Stimulated activated CD8-positive, alpha-beta memory T cell treated with anti-CD3 and anti-CD28 coated beads, Interleukin-15, amount 100 ng/mL, for 1 hour (primary cell): ENCODE measurements around the gene CDH4.

Source experiments
- DNase-seq: peaks from one replicate; pipeline ENCODE4 v3.0.0-alpha.2; 2020; ENCODE audit warnings: low read depth

Gene CDH4

DNA sequence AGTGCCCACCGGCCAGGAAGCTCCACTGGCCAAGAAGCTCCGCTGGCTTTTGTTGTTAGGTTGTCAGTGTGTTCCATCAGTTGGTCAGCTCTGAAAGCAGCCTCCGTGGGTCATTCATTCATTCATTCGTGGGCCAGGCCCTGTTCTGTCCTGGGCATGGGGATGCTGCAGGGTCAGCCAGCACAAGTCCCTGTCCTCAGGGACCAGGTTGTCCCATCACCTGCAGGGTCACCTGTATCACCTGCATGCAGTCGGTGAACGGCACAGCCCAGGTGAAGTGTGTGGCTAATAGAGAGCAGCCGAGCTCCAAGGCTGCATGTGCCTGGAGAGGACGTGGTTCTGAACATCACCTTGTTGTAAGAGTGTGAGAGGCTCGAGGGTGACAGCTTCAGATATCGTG, 403.5 kb downstream of the CDH4 start:
- no peak for DNase-seq

DNA sequence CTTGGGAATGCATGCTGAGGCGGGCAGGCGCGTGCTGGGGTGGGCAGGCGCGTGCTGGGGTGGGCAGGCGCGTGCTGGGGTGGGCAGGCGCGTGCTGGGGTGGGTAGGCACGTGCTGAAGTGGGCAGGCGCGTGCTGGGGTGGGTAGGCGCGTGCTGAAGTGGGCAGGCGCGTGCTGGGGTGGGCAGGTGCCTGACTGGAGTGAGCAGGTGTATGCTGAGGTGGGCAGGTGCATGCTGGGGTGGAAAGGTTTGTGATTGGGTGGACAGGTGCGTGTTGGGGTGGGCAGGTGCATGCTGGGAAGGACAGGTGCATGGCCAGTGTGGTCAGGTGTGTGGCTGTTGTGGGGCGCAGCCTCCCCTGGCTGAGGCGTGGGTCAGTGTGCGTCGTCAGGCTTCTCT, 404.1 kb downstream of the CDH4 start:
- DNase-seq = no peak

DNA sequence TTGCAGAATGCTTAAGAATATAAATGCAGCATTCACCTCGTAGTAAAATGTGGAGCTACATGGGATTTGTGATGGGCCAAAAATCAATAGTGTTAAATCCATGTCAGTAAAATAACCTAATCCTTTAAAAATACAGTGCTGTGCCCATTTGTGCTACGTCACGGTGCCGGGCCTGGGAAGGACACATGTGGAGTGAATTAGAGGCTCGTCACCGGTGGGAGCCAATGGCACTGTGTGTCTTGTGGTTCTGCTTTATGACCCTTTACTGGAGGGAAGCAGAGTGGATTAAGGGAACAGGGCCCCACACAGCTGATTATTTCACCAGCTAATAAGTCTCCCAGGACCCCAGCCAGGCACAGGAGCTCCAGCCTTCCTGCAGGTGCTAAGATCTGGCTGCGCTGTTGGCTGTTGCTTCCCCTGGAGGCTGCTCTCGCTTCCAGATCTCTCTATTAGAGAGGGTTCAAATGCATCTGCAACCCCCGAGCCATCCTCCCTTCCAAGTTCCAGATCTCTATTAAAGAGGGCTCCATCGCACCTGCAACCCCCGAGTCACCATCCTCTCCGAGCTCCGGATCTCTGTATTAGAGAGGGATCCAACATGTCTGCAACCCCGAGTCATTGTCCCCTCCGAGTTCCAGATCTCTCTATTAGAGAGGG, 405.8 kb downstream of the CDH4 start:
- no peak for DNase-seq

GRCh38 chr20:61658563-61658962, 406.5 kb downstream of the CDH4 start:
- DNase-seq = no peak

DNA sequence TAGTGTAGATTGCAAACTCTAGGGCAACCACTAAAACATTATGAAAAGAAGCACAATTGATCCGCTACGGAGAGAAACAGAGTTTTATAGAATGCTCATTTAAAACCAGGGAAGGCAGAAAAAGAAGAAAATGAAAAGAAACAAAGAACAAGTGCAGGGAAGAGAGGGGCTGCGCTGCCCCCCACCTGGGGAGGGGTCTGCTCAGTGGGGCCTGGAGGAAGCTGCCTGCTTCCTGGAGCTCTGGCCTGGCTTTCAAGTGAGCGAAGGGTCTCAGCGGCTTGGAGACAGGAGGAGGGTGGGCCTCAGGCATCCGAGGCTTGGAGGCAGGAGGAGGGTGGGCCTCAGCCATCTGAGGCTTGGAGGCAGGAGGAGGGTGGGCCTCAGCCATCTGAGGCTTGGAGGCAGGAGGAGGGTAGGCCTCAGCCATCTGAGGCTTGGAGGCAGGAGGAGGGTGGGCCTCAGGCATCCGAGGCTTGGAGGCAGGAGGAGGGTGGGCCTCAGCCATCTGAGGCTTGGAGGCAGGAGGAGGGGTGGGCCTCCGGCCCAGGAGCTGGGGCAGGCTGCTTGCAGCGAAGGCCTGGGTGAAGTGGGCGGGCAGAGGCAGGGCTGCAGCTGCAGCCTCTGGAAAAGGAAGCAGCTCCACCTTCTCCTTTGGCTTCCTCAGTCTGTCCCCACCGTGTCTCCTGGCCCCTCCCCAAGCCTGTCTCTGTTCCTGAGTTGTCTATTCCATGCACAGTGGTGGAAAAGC, 407.4 kb downstream of the CDH4 start:
- DNase-seq = no peak

DNA sequence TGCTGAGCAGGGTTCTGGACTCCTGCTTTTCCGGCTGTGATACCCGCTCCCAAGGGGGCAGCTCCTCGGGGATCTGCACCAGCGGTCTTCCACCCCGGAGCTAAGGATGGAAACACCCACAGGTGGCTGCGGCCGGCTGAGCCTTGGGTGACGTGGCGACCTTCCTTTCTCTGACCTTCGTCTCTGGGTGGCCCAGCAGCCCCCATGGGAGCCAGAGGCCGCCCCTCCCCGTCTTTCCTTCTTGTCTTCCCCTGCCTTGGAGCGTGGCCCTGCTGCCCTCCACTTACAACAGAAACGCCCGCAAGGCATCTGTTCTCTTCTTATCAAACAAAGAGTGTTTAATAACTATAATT, 407.9 kb downstream of the CDH4 start:
- no peak for DNase-seq

GRCh38 chr20:61660559-61660958, 408.5 kb downstream of the CDH4 start:
- DNase-seq = no peak

- DNase-seq = no peak
These were observed 409.0 kb downstream of the CDH4 start for GRCh38 chr20:61661025-61661424.

GRCh38 chr20:61661583-61661982, 409.5 kb downstream of the CDH4 start:
- no peak for DNase-seq

DNA sequence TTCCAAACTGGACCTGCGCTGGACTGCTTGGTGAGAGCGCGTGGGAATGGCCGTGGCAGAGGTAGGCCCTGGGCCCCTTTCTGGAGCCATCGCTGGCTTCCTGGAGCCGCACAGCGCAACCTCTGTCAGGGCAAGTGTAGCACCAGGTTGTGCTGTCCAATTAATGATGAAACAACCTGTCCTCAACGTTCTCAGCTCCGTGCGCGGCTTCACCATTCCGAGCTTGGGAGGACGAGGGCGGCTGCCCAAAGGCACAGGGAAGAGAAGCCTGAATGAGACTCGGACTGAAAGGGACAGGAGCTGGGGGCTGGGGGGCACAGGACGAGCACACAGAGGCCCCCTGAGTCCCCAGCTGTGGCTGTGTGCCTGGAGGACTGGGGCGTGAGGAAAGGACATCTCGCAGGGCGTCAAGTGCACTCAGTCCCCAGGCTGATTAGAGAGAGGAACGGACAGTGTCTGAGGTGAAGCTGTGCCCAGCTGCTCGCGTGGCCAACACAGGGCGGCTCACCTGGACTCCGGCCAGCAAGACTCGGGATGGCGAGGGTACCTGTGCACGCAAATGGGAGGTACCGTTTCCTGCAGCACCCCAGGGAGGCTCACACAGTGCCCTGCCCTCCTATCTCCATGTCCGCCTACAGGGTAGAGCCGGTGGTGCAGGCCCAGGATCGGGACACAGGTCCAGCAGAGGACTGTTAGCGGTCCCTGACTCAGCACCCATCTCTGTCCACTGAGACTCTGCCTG, 410.3 kb downstream of the CDH4 start:
- DNase-seq = no peak

DNA sequence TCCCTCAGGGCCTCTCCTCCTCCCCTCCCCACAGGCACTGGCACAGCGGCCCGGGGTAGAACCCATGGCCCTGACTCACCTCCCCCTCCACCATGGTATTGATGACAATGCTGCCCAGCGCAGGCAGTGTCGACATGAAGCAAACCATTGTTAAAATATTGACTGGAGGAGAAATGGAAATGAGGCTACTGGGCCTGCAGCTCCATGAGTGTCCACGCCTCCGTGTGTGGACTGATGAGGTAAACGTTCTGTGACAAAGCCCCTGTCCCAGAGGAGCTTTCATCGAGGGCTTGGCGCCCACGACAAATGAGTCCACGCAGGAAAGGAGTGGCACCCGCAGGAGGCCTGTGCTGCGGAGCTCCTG, 410.9 kb downstream of the CDH4 start:
- no peak for DNase-seq

- no peak for DNase-seq
These were observed 411.7 kb downstream of the CDH4 start for GRCh38 chr20:61663521-61664425.

DNA sequence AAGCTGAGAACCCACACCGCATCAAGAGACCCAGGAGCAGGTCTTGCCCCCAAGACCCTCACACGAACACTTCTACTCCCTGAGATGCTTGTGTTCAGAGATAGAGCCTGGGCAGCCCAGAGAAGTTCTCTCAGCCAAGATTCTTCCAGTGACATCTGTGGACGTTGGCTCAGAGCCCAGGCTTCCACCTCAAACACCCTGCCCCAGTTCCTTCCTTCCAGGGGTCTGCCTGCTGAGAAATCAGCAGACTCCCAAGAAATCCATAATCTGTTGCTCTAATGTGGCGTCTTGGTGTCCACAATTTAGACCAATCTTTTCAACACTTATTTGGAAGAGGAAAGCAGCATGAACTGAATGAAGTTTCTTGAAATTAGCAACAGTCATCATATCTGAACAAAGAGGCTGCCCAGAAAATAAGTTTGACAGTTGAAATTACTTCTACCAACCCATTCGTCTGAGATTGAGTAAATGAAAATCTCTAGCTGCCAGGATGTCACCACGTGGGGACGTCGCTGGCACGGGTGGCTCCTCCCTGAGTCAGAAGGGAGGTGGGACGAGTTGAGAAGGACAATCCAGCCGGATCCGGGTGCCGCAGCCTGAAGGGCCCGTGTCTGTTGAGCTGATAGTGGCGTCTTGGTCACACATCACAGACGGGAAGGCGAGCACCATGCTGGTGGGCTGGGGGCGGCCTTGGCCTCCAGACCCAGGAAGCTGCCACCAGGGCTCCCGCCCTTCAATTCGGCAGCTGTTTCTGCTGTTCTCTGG, 412.7 kb downstream of the CDH4 start:
- DNase-seq = no peak

DNA sequence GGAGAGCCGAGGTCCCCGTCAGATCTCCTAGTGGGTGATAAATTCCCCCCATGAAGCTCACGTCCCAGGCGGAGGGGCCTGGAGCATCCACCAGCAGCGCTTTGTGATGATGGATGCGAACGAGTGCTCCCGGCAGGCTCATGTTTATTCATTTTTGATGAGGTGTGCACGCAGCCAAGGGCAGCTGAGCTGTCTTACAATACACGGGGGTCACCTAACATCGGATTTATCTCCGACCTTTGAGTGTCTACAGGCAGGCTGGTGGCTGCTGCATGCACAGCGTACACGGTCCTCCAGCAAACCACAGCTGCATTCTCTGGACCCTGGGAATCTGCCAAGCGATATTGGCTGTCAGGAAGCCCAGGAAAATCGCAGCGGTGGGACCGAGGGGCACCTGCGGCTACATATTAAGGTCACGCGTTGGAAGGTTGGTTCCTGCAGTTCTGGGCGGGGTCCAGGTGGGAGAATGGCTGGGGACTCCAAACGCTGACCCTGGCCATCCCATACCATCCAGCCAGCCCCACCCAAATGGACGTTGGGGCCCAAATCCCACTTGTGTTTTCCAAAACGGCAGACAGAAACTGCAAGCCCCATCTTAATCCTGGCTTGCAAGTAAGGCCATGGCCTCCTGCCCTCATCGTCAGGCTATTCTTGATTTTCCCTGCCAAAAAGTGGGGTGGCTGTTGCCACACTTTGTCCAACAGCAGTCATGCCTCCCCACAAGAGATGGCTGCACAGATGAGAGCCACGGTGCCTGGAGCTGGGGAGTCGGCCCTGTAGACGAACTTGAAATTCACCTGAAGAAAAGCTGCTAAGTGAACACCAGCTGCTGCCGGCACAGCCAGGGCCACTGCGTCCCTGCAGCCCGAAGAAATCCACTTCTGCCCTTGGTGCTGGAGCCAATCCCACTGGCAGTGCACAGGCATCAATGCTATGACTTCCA, 413.7 kb downstream of the CDH4 start:
- DNase-seq = no peak

DNA sequence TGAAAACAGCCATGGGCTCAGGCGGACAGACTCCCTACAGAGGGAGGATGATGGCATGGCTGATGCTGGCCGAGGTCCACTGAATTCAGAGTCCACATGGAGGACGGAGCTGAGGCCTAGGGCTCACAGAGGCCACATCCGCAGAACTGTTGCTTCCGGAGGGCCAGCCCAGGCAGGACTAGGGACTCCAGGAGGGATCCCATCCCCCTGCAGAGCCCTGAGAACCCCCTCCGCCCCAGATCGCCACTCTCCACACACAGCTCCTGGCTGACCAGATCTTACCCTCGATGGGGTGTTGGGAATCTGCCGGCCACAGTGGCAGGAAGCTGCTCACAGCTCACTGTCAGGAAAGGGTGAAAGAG, 414.4 kb downstream of the CDH4 start:
- DNase-seq = no peak

DNA sequence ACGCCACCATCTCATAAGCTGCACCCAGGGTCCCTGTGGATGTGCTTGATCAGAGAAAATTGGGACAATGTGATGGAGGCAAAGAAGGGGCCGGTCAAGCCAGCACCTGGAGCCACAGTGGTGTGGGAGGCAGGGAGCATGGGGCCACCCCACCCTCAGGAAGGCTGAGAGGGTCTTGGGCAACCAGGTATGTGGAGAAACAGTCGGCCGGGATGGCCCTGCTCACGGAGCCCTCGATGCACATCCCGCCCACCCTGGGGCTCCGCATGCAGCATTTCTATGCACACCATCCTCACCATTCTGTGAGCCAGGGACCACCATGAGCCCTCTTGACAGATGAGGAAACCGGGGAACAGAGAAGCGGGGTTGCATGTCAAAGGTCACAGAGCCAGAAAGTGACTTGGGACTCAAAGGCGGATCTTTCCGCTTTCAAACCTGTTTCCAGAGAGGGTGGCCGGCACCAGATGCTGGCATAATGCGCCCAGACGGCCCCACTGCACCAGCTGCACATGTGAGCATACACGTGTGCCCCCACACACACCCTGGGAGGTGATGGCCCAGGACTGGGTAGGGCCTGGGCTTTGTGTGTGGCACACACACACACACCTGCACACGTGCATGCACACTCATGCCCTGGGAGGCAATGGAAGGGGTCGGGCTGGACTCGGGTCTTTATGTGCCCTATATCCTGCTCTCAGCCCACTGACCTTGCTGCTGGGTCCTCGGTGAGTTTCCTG, 415.2 kb downstream of the CDH4 start:
- no peak for DNase-seq

GRCh38 chr20:61668065-61668650, 416.1 kb downstream of the CDH4 start:
- no peak for DNase-seq

DNA sequence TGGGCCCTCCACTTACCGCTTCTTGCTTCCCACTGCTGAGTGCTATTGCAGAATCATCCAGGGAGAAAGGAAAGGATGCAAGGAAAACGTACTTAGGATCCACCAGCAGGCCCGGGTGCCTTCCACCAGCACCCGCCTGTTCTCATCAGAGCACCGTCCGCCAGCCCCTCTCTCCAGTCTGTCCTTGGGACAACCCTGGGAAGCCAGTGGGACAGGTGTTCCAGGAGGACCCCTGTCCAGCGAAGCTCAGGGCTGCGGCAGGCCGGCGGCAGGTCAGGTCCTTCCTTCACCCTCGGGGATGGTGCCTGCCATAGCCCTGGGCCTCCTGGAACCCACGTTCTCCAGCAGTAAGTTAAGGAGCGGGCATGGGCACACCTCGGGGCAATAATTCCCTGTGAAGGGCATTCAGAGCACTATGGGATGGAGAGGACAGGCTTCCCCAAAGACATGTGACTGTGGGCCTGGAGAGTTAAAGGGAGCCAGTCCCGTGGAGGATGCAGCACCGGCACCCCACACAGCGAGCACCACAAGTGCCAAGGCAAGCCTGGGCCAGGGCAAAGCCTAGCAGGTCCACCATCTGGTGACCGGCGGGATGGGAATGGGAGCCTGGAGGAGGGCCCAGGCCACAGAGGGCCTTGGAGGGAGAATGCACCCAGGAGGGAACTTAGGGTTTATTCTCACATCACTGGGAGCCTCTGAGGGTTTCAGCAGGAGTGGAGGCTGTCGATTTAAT, 416.9 kb downstream of the CDH4 start:
- DNase-seq = no peak

DNA sequence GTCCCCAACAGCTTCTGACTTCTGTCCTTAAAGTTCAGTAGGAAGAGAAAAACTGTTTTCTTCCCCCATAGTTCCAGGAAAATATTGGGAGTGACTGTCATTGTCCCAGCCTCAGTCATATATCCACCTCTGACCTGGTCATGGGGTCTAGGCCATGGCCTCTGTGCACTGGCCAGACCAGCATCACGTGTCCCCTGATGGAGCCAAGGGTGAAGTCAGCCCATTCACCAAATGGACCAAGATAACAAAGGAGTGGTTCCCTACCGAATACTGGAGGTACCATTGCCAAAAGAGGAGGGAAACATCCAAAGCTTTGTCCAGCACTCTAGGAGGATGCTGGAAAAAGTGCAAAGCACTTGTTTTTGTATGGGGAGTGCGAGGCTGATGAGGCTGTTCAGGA, 418.2 kb downstream of the CDH4 start:
- DNase-seq = no peak
